Heart right ventricle (tissue), 16 donors: ENCODE measurements around the gene PPP2R5B. TPM values are rescaled to one million over a fixed set of nuclear protein-coding genes. Genes with fewer than 3 reads are reported as not detected.

Experiments used
- ATAC-seq, 8 donors: fragments of 200-7000 bp; cut with Tn5 transposase; one replicate each; pipeline ENCODE4 v1.9.1; 2020; ENCODE audit warnings: mild to moderate bottlenecking in 8 of 8, moderate library complexity in 8 of 8, moderate number of reproducible peaks in 1 of 8
- DNase-seq, 2 donors: peaks; one replicate each; pipeline ENCODE4 v3.0.0-alpha.2; 2020
- H3K27ac ChIP-seq, 10 donors: fragments of 200-600 bp; sonication (generic) in 2 of 10; one replicate each; pipeline versions ENCODE4 v1.5.0 to v1.8.0; 2020 to 2022; ENCODE audit warnings: mild to moderate bottlenecking in 3 of 10
- H3K27me3 ChIP-seq, 7 donors: fragments of 200-600 bp; one replicate each; pipeline ENCODE4 v1.8.0; 2021 to 2022; ENCODE audit warnings: mild to moderate bottlenecking in 2 of 7
- H3K36me3 ChIP-seq, 9 donors: fragments of 200-600 bp; sonication (generic) in 1 of 9; one replicate each; pipeline versions ENCODE4 v1.5.0 to v1.8.0; 2020 to 2022; ENCODE audit warnings: mild to moderate bottlenecking in 2 of 9
- H3K4me1 ChIP-seq, 9 donors: fragments of 200-600 bp; sonication (generic) in 1 of 9; one replicate each; pipeline versions ENCODE4 v1.5.0 to v1.8.0; 2020 to 2022; ENCODE audit warnings: mild to moderate bottlenecking in 4 of 9
- H3K4me3 ChIP-seq, 10 donors: fragments of 200-600 bp; sonication (generic) in 2 of 10; one replicate each; pipeline versions ENCODE4 v1.5.0 to v1.8.0; 2020 to 2022; ENCODE audit warnings: mild to moderate bottlenecking in 7 of 10, moderate library complexity in 2 of 10
- H3K9me3 ChIP-seq, 11 donors: fragments of 200-600 bp in 10 of 11; sonication (generic) in 2 of 11; one replicate each; pipeline versions ENCODE4 v1.5.0 to v1.8.0; 2013 to 2022; ENCODE audit warnings: mild to moderate bottlenecking in 2 of 11, control low read depth in 1 of 11, moderate library complexity in 1 of 11
- CTCF ChIP-seq, 9 donors: fragments of 200-600 bp; sonication (generic) in 2 of 9; IDR thresholded peaks; one replicate each; pipeline versions ENCODE4 v1.5.0 to v1.8.0; 2021 to 2022; ENCODE audit warnings: antibody characterized with exemption in 9 of 9, mild to moderate bottlenecking in 5 of 9, moderate library complexity in 1 of 9
- WGBS, 2 donors: extraction: QIAGEN DNeasy Blood & Tissue Kit; methylation state at CpG; one replicate each; pipeline ENCODE4 v1.1.7; 2013; ENCODE audit warnings: inconsistent platforms in 1 of 2; 5-methylcytosine and 5-hydroxymethylcytosine counted together
- intact Hi-C, 10 donors: fragments of 100-400 bp; cut with DNase I; formaldehyde crosslinking; loops; one replicate each; pipeline versions ENCODE4 v1.11.1 to v1.14.2; 2022
- long read RNA-seq, 3 donors: library from polyadenylated mRNA; unstranded; transcript quantifications; one replicate each; pipeline ENCODE4 v2.0.0, GENCODE V29; 2020 to 2021
- polyA plus RNA-seq, 2 donors: library from polyadenylated mRNA; stranded (reverse); fragments of 200-250 nt; gene quantifications; one replicate each; pipeline ENCODE4 v1.2.3, GENCODE V29; 2013
- total RNA-seq, 10 donors: library from RNA; stranded (reverse); fragmentation: NEBNext Ultra II Directional in 3 of 10; extraction: Animal tissue kit (Norgen Biotek cat#: 25700) in 3 of 10; gene quantifications; one replicate each; pipeline versions ENCODE4 v1.2.1 to v1.2.4, GENCODE V29; 2021 to 2023
- donor health status: Arrhythmogenic right ventricular cardiomyopathy.
- donor health status: ischemic (EF 13 %, LVEDD 7.1; RV severe dilation, severe dysfunction).
- donor health status: healthy with polysubstance abuse.
- donor health status: DM: no; HTN: yes; CAD: no.
- donor health status: DM: no; HTN: no; CAD: no.
- donor health status: ischemic (EF 25% LVEDD 6.9; RV normal size, moderate dysfunction).
- donor health status: ischemic (EF 25% LVEDD 5.7; RV mildly dilated, moderate dysfunction).
- donor health status: healthy.
- donor health status: DM: yes; HTN: yes; CAD: no.
- donor health status: Ischemic cardiomyopathy.
- donor health status: ischemic (EF 35%, LVEDD 5.7; RV mildly dilated, moderate dysfunction).
- donor health status: nonischemic (EF 11% LVEDD 7.7; RV severe dilation, severe dysfunction).
- donor health status: DM: yes; HTN: yes; CAD: no.
- donor health status: PGD.
- donor health status: ischemic (EF 29% LVEDD 5.4; RV normal size, mild dysfunction).
- donor health status: nonischemic (EF 23%, LVEDD 6.1; RV moderate dilation, normal function).

Gene PPP2R5B
- 10 to 100 TPM; 13.4 to 29.8 (median 20.4) TPM for total RNA-seq
- polyA plus RNA-seq: 10 to 100 TPM; 26.6 to 30.8 TPM
- long read RNA-seq, donor 1, transcript PPP2R5B-201 (14 exons, 2,745 nt): major isoform, 11 of 49 reads
- long read RNA-seq, donor 1, partial matches to known transcripts: 27 of 49 reads
- long read RNA-seq, donor 1, other reads (novel, unspliced or antisense): 11 of 49 reads
- long read RNA-seq, donor 2, transcript PPP2R5B-201 (14 exons, 2,745 nt): major isoform, 10 of 57 reads
- long read RNA-seq, donor 2, partial matches to known transcripts: 38 of 57 reads
- long read RNA-seq, donor 2, other reads (novel, unspliced or antisense): 9 of 57 reads
- long read RNA-seq, donor 3, partial matches to known transcripts: 94 of 108 reads
- long read RNA-seq, donor 3, other reads (novel, unspliced or antisense): 14 of 108 reads

GRCh38 chr11:64923944-64924909, at the start of gene PPP2R5B:
TSS of gene PPP2R5B (plus strand) at chr11:64924689. CDS start at chr11:64925735, 1,046 bp downstream.
- Histone ChIP-seq H3K27me3 (no peaks in the 10 kb centered on the region), H3K4me1 (peaks cover 10 to 43% (median 27%) of the 10 kb centered on the region in 9 donors), H3K36me3 (peaks cover 0 to 29% (median 10%) of the 10 kb centered on the region in 9 donors), H3K4me3 (peak within 1 kb of the TSS; percentile 84 to 100 (median 98)), H3K27ac (peak within 1 kb of the TSS; percentile 89 to 99 (median 96)), H3K9me3 (no peaks in the 10 kb centered on the region)
- intact Hi-C loops: loop anchor here in 4 of 10 donors (5.0 to 10.0 kb wide), 5 partner anchors 71 to 193 kb away; partner anchors contain the start of genes BATF2 (in 2 of the 4), ARL2 (in 1 of the 4), CDCA5 (in 1 of the 4) and SNX15 (in 1 of the 4)
- peak; percentile 92 to 94 for DNase-seq
- TF ChIP-seq CTCF (IDR thresholded peaks at IDR 0.05): no peak
- ATAC-seq: peak; percentile 95 to 98 (median 98)
- 1% methylated on average over 47 of the region's 47 CpGs for WGBS, 2 donors

DNA sequence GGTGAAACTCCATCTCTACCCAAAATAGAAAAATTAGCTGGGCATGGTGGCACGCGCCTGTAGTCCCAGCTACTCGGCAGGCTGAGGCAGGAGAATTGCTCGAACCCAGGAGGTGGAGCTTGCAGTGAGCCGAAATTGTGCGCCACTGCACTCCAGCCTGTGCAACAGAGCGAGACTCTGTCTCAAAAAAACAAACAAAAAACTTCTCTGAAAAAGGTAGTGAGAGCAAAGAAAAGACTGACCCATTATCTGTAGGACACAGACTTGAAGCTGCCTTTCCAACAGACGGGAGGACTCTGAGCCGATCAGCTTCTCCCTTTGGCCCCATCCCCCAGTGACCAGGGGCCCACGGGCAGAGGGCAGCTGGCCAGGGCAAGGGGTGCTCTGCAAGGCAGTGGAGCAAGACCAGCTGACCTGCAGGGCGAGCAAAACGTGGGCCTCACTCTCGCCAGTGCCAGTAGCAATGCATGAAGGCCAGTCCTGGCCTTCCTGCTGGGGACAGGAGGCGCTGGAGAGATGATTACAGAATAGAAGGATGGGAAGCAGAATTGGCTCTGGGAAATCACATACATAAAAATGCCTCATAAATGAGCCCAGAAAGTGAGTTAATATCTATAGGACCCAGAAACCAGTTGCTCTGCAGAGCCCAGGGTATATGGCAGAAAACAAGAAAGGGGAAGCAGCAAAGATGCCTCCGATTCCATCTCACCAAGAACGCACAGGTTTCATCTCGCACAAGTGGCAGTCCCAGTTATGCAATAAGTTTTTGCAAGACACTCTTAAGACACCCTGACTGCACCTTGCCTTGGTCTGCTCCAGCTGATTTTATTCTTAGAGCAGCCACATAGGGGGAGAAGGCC, 48.9 kb upstream of the PPP2R5B start:
- Histone ChIP-seq H3K27ac (peak overlapping the region in 9 of 10 donors; percentile 84 to 96 (median 92)), H3K4me1 (peaks cover 32 to 88% (median 79%) of the 10 kb centered on the region in 9 donors), H3K36me3 (peaks cover 3 to 50% (median 10%) of the 10 kb centered on the region in 9 donors), H3K4me3 (peak overlapping the region; percentile 68 to 99 (median 94)), H3K9me3 (no peaks in the 10 kb centered on the region), H3K27me3 (no peaks in the 10 kb centered on the region)
- DNase-seq (no peak), ATAC-seq (no peak)
- WGBS, 2 donors: 66 to 77% methylated on average over 17 of the region's 17 CpGs
- intact Hi-C loops: loop anchor here in 1 of 10 donors (2.0 kb wide), 1 partner anchor 21 kb away; no protein-coding TSS in a partner anchor
- TF ChIP-seq CTCF (IDR thresholded peaks at IDR 0.05): no peak

GRCh38 chr11:64876229-64876750, 48.2 kb upstream of the PPP2R5B start:
- no peak for TF ChIP-seq CTCF (IDR thresholded peaks at IDR 0.05)
- no peak for DNase-seq
- H3K9me3 ChIP-seq: no peaks in the 10 kb centered on the region
- peaks cover 26 to 88% (median 77%) of the 10 kb centered on the region in 9 donors for H3K4me1 ChIP-seq
- ATAC-seq: no peak
- peak overlapping the region in 9 of 10 donors; percentile 84 to 96 (median 92) for H3K27ac ChIP-seq
- intact Hi-C loops: loop anchor here in 1 of 10 donors (2.0 kb wide), 1 partner anchor 21 kb away; no protein-coding TSS in a partner anchor
- no peaks in the 10 kb centered on the region for H3K27me3 ChIP-seq
- H3K36me3 ChIP-seq: peaks cover 3 to 43% (median 10%) of the 10 kb centered on the region in 9 donors
- peak overlapping the region; percentile 68 to 99 (median 94) for H3K4me3 ChIP-seq
- 29 to 36% methylated on average over 11 of the region's 11 CpGs for WGBS, 2 donors
